ENCODE results near the gene ACP7. TPM values are rescaled to one million over a fixed set of nuclear protein-coding genes. Genes with fewer than 3 reads are reported as not detected.

ACP7 gene
- polyA plus RNA-seq, 1 of the 3 experiments (the other 2 are of a cell fraction): 0.36 TPM

GRCh38 chr19:39082745-39083598, 1.2 kb upstream of the ACP7 start:
- H3K9me2 ChIP-seq: no peaks in the 10 kb centered on the region
- CTCF ChIA-PET: interaction anchor here (0.7 to 1.8 kb wide), 6 partner anchors 11 to 107 kb away, joined by 3 to 7 read pairs (median 3); partner anchors contain the start of gene FBXO17
- peak overlapping the region; percentile 67 for H3K4me2 ChIP-seq
- H4K20me1 ChIP-seq (ENCODE audit: insufficient read depth): no peaks in the 10 kb centered on the region
- H3F3A ChIP-seq (replicated peaks; ENCODE audit: insufficient read depth): peaks cover 19% of the 10 kb centered on the region
- DNase-seq: no peak
- no peak for TF ChIP-seq FOSL2 (IDR thresholded peaks at IDR 0.05; ENCODE audit: borderline replicate concordance, low read depth)
- no peak for TF ChIP-seq FOXJ3 (CRISPR knock-in tag; IDR thresholded peaks at IDR 0.05)
- no peak for TF ChIP-seq TEAD4 (IDR thresholded peaks at IDR 0.05; ENCODE audit: borderline replicate concordance, insufficient read depth)
- no peak overlapping the region for H3K27ac ChIP-seq (ENCODE audit: low read depth in 2 of 2, low read length in 1 of 2)
- 25% methylated on average over 15 of the region's 15 CpGs for WGBS (ENCODE audit: low lambda C conversion rate)
- peak overlapping the region; percentile 79 for H2AFZ ChIP-seq (ENCODE audit: low read depth)
- H3K4me3 ChIP-seq (ENCODE audit: low read depth in 2 of 2, low read length in 1 of 2): peak overlapping the region; percentile 35 to 57; a peak in 3 of 4 replicates
- peaks cover 0 to 7% of the 10 kb centered on the region in 2 experiments; a peak in 1 of 4 replicates for H3K4me1 ChIP-seq (ENCODE audit: control insufficient read depth in 1 of 2, insufficient read depth in 2 of 2, low read depth in 1 of 2, low read length in 1 of 2)
- no peaks in the 10 kb centered on the region for H3K79me2 ChIP-seq (ENCODE audit: insufficient read depth)
- no peaks in the 10 kb centered on the region for H3K27me3 ChIP-seq (ENCODE audit: insufficient read depth)
- H3K9me3 ChIP-seq: no peaks in the 10 kb centered on the region
- H3K9ac ChIP-seq: peak overlapping the region; percentile 36
- H3K36me3 ChIP-seq (replicated peaks in 1 of 2; ENCODE audit: control insufficient read depth in 1 of 2, insufficient read depth in 2 of 2, low read length in 1 of 2): no peaks in the 10 kb centered on the region
- POLR2A ChIA-PET: no interaction called here

GRCh38 chr19:39083599-39083982, 577 bp upstream of the ACP7 start:
- peak overlapping the region; percentile 36 for H3K9ac ChIP-seq
- no peaks in the 10 kb centered on the region for H3K36me3 ChIP-seq (replicated peaks in 1 of 2; ENCODE audit: control insufficient read depth in 1 of 2, insufficient read depth in 2 of 2, low read length in 1 of 2)
- no peaks in the 10 kb centered on the region for H4K20me1 ChIP-seq (ENCODE audit: insufficient read depth)
- no peaks in the 10 kb centered on the region for H3K79me2 ChIP-seq (ENCODE audit: insufficient read depth)
- H3K4me3 ChIP-seq (ENCODE audit: low read depth in 2 of 2, low read length in 1 of 2): peak overlapping the region; percentile 35 to 57; a peak in 3 of 4 replicates
- no peak overlapping the region for H3K27ac ChIP-seq (ENCODE audit: low read depth in 2 of 2, low read length in 1 of 2)
- H3F3A ChIP-seq (replicated peaks; ENCODE audit: insufficient read depth): peaks cover 19% of the 10 kb centered on the region
- no peaks in the 10 kb centered on the region for H3K27me3 ChIP-seq (ENCODE audit: insufficient read depth)
- no peaks in the 10 kb centered on the region for H3K9me3 ChIP-seq
- H3K4me1 ChIP-seq (ENCODE audit: control insufficient read depth in 1 of 2, insufficient read depth in 2 of 2, low read depth in 1 of 2, low read length in 1 of 2): peaks cover 0 to 7% of the 10 kb centered on the region in 2 experiments; a peak in 1 of 4 replicates
- POLR2A ChIA-PET: no interaction called here
- H3K9me2 ChIP-seq: no peaks in the 10 kb centered on the region
- TF ChIP-seq EP300 (IDR thresholded peaks at IDR 0.05; ENCODE audit: borderline replicate concordance in 1 of 2, low read depth in 1 of 2, low read length in 1 of 2): no peak
- no peak for TF ChIP-seq ELF1 (IDR thresholded peaks at IDR 0.05)
- no peak for TF ChIP-seq TAF1 (IDR thresholded peaks at IDR 0.05; ENCODE audit: borderline replicate concordance, low read depth, low read length)
- TF ChIP-seq NRF1 (IDR thresholded peaks at IDR 0.05; ENCODE audit: low read depth, low read length): no peak
- TF ChIP-seq TEAD4 (IDR thresholded peaks at IDR 0.05; ENCODE audit: borderline replicate concordance, insufficient read depth): no peak
- no peak for TF ChIP-seq RXRA (IDR thresholded peaks at IDR 0.05; ENCODE audit: borderline replicate concordance, low read depth)
- TF ChIP-seq RFX5 (IDR thresholded peaks at IDR 0.05; ENCODE audit: low read length): no peak
- TF ChIP-seq TCF12 (IDR thresholded peaks at IDR 0.05): no peak
- no peak for TF ChIP-seq JUND (IDR thresholded peaks at IDR 0.05)
- no peak for TF ChIP-seq USF1 (IDR thresholded peaks at IDR 0.05; ENCODE audit: borderline replicate concordance, low read depth)
- TF ChIP-seq YY1 (IDR thresholded peaks at IDR 0.05; ENCODE audit: low read depth): no peak
- no peak for TF ChIP-seq MAX (IDR thresholded peaks at IDR 0.05; ENCODE audit: low read depth)
- no peak for TF ChIP-seq ZBTB33 (IDR thresholded peaks at IDR 0.05; ENCODE audit: borderline replicate concordance, low read depth)
- no peak for TF ChIP-seq CTCF (IDR thresholded peaks at IDR 0.05)
- TF ChIP-seq REST (IDR thresholded peaks at IDR 0.05; ENCODE audit: low read depth, low read length): no peak
- 29% methylated on average over 13 of the region's 14 CpGs for WGBS (ENCODE audit: low lambda C conversion rate)
- CTCF ChIA-PET: interaction anchor here (0.7 to 1.8 kb wide), 5 partner anchors 12 to 108 kb away, joined by 3 to 7 read pairs (median 3); partner anchors contain the start of gene FBXO17
- peak overlapping the region; percentile 79 for H2AFZ ChIP-seq (ENCODE audit: low read depth)
- DNase-seq: no peak
- peak overlapping the region; percentile 67 for H3K4me2 ChIP-seq
